HepG2 (cell line): ENCODE results near the gene NDUFS7. TPM values are rescaled to one million over a fixed set of nuclear protein-coding genes. Genes with fewer than 3 reads are reported as not detected.

ENCODE experiments used
- ARID2 ChIP-seq: sonication (generic); formaldehyde crosslinking; IDR thresholded peaks from 2 replicates; pipeline ENCODE4 v1.8.1; 2022; ENCODE audit warnings: mild to moderate bottlenecking, missing genetic modification reagents, borderline replicate concordance
- ARID5B ChIP-seq: IDR thresholded peaks from 2 replicates; pipeline ENCODE4 v1.4.0; 2020; ENCODE audit warnings: mild to moderate bottlenecking, missing genetic modification reagents
- ATF5 ChIP-seq: sonication (generic); formaldehyde crosslinking; IDR thresholded peaks from 2 replicates; pipeline ENCODE4 v1.4.0; 2020; ENCODE audit warnings: mild to moderate bottlenecking, low read depth, missing genetic modification reagents
- CBX5 ChIP-seq: sonication (generic); formaldehyde crosslinking; IDR thresholded peaks from 2 replicates; pipeline ENCODE4 v1.4.0; 2020; ENCODE audit warnings: missing genetic modification reagents, borderline replicate concordance
- GTF2F1 ChIP-seq: fragments of 150-350 bp; IDR thresholded peaks from 2 replicates; pipeline ENCODE4 v1.6.1; 2014; ENCODE audit warnings: low read length
- KAT8 ChIP-seq: IDR thresholded peaks from 2 replicates; pipeline ENCODE4 v1.6.1; 2016; ENCODE audit warnings: missing genetic modification reagents, missing compliant biosample characterization
- MED13 ChIP-seq: sonication (generic); formaldehyde crosslinking; IDR thresholded peaks from 2 replicates; pipeline ENCODE4 v1.5.0; 2020; ENCODE audit warnings: missing genetic modification reagents
- NFE2L1 ChIP-seq: sonication (generic); formaldehyde crosslinking; IDR thresholded peaks from 2 replicates; pipeline ENCODE4 v1.4.0; 2020; ENCODE audit warnings: missing genetic modification reagents, mild to moderate bottlenecking, borderline replicate concordance
- POLR2AphosphoS2 ChIP-seq: IDR thresholded peaks from 2 replicates; pipeline ENCODE4 v1.6.1; 2011; ENCODE audit warnings: low read depth, low read length, improper control_type of control experiment
- RBFOX2 ChIP-seq: fragments of 200-400 bp; formaldehyde crosslinking; IDR thresholded peaks from 2 replicates; pipeline ENCODE4 v1.6.1; 2017; ENCODE audit warnings: low read depth, mild to moderate bottlenecking, low read length
- RFXANK ChIP-seq: IDR thresholded peaks from 2 replicates; pipeline ENCODE4 v1.6.1; 2016
- SIN3B ChIP-seq: fragments of 150-350 bp; IDR thresholded peaks from 2 replicates; pipeline ENCODE4 v1.6.1; 2014; ENCODE audit warnings: low read length
- TFDP1 ChIP-seq: IDR thresholded peaks from 2 replicates; pipeline ENCODE4 v1.6.1; 2016; ENCODE audit warnings: missing compliant biosample characterization, missing genetic modification reagents, borderline replicate concordance
- THRA ChIP-seq: sonication (generic); formaldehyde crosslinking; IDR thresholded peaks from 2 replicates; pipeline ENCODE4 v1.4.0; 2020; ENCODE audit warnings: missing genetic modification reagents, borderline replicate concordance
- ZBTB43 ChIP-seq: sonication (generic); formaldehyde crosslinking; conservative IDR thresholded peaks from 2 replicates; pipeline ENCODE4 v1.4.0; 2020; ENCODE audit warnings: missing genetic modification reagents
- ZNF124 ChIP-seq: sonication (generic); formaldehyde crosslinking; IDR thresholded peaks from 2 replicates; pipeline ENCODE4 v1.4.0; 2020; ENCODE audit warnings: missing genetic modification reagents
- ZNF232 ChIP-seq: sonication (generic); formaldehyde crosslinking; IDR thresholded peaks from 2 replicates; pipeline ENCODE4 v1.4.0; 2020; ENCODE audit warnings: missing genetic modification reagents, borderline replicate concordance
- ZNF777 ChIP-seq: sonication (generic); formaldehyde crosslinking; IDR thresholded peaks from 2 replicates; pipeline ENCODE4 v1.4.0; 2020; ENCODE audit warnings: missing genetic modification reagents
- ZNF83 ChIP-seq: sonication (generic); formaldehyde crosslinking; IDR thresholded peaks from 2 replicates; pipeline ENCODE4 v1.4.0; 2020; ENCODE audit warnings: missing genetic modification reagents, mild to moderate bottlenecking, borderline replicate concordance
- ZSCAN20 ChIP-seq: sonication (generic); formaldehyde crosslinking; IDR thresholded peaks from 2 replicates; pipeline ENCODE4 v1.4.0; 2020; ENCODE audit warnings: missing genetic modification reagents, mild to moderate bottlenecking, borderline replicate concordance
- polyA plus RNA-seq, 8 experiments: library from polyadenylated mRNA; depleted of rRNA in 3 of 8; stranded (reverse) in 7 of 8; unstranded in 1 of 8; fragments of >200 nt; fragmentation: Illumina TruSeq in 4 of 8; extraction: Trizol in 4 of 8; gene quantifications; 2 replicates each; pipeline versions ENCODE4 v1.2.1 to v1.2.3, GENCODE V29; 2011 to 2016; ENCODE audit warnings: low read depth in 4 of 8, missing spikeins in 1 of 8, mixed read lengths in 1 of 8; ENCODE audit not compliant: insufficient read depth in 1 of 8
- total RNA-seq, 5 experiments: library from RNA; depleted of rRNA; stranded (reverse); fragments of >200 nt; fragmentation: Illumina TruSeq; extraction: Trizol; gene quantifications; 2 replicates each; pipeline ENCODE4 v1.2.3, GENCODE V29; 2016; ENCODE audit warnings: low read depth in 1 of 5

The NDUFS7 gene
- total and polyA plus RNA-seq, 2 of the 13 experiments (the other 11 are each of a cell fraction or from before 2014, with no cell fraction given): 34.3 to 66.9 TPM

GRCh38 chr19:1438035-1438932 is 54.6 kb downstream of the NDUFS7 start, which contains the start of gene RPS15 (continued):
- TF ChIP-seq ARID5B (0 out of 2 replicates have a peak, but pooled peaks have one; percentile 63), THRA (CRISPR knock-in tag) (peak; percentile 84; the same call in 1 of the 2 replicates), ARID2 (CRISPR knock-in tag) (no peak), ZNF83 (CRISPR knock-in tag) (peak; percentile 79), MED13 (CRISPR knock-in tag) (peak; percentile 89), ZNF232 (CRISPR knock-in tag) (peak; percentile 94; the same call in 1 of the 2 replicates), TFDP1 (CRISPR knock-in tag) (peak; percentile 86), CBX5 (CRISPR knock-in tag) (peak; percentile 98; the same call in 1 of the 2 replicates), GTF2F1 (no peak), KAT8 (CRISPR knock-in tag) (peak; percentile 97), SIN3B (no peak), ZBTB43 (CRISPR knock-in tag) (peak; percentile 87; the same call in 1 of the 2 replicates), ZNF124 (peak; percentile 83; the same call in 1 of the 2 replicates), ZNF777 (CRISPR knock-in tag) (peak; percentile 73), RFXANK (peak; percentile 32; the same call in 1 of the 2 replicates), ZSCAN20 (CRISPR knock-in tag) (peak; percentile 96), POLR2AphosphoS2 (peak; percentile 95; the same call in 1 of the 2 replicates), RBFOX2 (peak; percentile 99), NFE2L1 (CRISPR knock-in tag) (peak; percentile 67; the same call in 1 of the 2 replicates), ATF5 (peak; percentile 52; the same call in 1 of the 2 replicates)
